HG03045 (cell line): ENCODE results near the gene UBE2Q1.
"Not testable (repeated sequence)": the region's sequence is repeated elsewhere in the genome, so short reads cannot be mapped to it uniquely, and the experiment has no call there.

Experiments
- ATAC-seq: cut with Tn5 transposase; IDR thresholded peaks from one replicate; pipeline ENCODE4 v1.9.1; 2021; ENCODE audit warnings: mild to moderate bottlenecking, moderate library complexity; ENCODE audit not compliant: unreplicated experiment

UBE2Q1 gene

DNA sequence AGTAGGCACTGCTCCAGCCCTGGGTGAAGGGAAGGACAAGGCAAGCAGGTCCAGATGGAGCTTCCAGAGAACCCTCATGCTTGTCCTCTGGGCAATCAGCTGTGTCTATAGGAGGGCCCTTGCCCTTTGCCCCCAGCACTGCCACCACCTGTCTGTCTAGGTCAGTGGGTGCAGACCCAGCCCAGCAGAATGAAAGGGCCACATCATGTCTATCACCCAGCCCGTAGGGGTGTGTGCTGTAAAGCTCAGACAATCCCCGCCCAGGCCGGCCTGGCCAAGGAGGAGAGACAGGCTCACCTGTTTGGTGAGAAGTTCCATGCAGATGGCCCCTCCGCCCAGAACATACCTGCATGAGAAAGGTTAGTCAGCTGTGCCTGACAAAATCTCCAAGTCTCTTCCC is 7.0 kb downstream of the UBE2Q1 start:
- no peak for ATAC-seq

DNA sequence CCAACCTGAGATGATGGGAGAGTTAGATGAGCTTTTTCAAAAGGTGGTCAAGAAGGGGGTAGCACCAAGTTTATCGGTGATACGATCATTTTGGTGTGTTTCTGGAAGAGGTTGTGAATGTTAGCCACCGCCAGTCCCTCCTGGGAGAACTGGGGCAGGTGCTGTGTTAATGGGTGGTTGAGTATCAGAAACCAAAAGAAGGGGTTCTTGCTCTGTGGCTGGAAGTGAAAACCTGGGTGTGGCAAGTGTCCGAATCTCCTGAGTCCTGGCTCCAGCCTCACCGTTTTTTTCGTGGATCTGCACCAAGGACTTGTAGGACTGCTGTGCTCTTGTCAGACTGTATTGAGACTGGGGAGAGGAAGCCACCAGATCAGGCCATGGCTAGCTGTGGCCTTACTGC is 7.8 kb downstream of the UBE2Q1 start:
- ATAC-seq: no peak

DNA sequence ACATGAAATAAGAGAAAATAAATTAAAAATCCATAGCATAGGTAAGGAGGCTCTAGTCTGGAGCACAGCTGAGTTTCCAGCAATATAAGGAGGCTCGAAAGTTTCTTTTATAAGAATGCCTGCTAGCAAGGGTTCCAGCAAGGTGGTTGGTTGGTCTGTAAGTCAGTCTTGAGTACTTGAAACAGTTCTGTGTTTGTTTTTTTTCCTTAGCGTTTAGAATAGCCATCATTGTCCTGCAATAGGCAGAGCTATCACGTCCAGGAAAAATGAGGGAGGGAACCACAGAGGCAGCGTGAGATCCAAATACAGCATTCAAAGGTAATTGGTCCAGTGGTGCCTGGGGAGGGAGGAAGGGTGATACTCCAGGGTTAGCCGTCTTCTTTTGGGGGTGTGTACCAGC is 8.4 kb downstream of the UBE2Q1 start:
- ATAC-seq: no peak

DNA sequence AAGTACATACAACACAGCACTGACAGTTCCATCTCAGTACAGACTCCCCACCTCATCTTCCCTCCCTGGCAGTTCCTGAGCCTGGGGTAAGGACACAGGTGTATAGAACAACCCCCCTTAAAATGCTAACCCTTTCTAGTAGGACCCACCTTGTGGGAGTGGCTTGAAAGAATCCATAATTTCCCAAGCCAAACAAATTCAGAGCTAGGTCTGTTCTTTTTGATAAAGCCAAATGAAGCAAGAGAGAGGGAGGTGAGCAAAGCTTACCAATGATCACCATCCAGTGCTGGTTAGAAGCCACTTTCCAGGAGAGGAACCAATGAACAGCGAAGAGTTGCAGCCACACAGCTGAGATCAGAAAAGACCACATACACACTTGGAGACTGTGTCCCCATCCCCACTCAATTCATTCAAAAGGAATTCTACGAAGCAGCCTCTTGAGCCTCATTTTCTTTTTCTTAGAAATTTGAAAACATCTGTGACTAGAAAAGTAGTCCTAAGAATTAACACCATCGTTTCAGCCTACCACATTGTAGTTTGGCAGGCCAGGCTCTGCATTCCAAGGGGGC is 9.2 kb downstream of the UBE2Q1 start:
- no peak for ATAC-seq

DNA sequence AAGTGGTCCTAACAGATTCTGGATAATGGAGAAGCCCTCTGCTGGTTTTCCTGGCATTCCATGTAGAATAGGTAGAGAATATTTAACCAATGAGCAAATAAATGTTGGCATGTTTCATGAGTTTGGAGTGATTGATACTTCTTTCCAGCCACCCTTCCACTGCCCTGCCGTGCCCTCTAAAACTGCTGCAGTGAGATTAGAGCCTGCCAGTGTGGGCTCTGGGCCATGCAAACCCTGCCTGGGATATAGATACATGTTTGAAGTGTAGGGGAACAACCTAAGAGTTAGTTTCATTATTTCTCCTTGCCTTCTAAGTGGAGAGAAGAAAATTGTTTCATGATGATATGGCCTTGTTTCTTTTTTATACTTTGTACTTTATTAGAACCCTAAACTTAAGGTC is 10.4 kb downstream of the UBE2Q1 start:
- ATAC-seq: no peak

DNA sequence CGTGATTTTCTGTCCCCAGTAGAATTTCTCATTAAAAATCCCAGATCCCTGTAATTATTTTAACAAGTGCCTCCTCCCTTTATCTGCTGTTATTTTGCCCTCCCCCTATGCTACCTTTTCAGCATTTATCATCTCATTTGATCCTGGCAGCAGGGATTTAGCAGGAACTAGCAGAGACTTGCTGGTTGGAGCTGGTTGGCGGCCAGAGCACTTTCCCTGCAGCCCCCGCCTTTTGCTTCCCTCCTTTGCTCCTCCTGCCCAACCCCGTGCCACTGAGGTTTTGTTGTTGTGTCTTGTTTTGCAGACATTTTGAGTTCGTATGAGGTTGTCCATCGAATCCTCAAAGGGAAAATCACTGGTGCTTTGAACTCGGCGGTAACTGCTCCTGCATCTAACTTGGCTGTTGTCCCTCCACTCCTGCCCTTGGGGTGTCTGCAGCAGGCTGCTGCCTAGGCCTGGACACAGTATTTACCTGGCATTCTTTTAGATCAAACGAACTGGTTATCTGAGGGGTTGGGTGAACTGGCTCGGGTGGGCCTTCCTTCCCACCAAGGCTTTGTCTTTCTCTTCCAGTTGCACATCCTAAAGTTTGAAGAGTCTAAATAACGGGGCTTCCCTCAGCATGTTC is 11.2 kb downstream of the UBE2Q1 start:
- no peak for ATAC-seq

DNA sequence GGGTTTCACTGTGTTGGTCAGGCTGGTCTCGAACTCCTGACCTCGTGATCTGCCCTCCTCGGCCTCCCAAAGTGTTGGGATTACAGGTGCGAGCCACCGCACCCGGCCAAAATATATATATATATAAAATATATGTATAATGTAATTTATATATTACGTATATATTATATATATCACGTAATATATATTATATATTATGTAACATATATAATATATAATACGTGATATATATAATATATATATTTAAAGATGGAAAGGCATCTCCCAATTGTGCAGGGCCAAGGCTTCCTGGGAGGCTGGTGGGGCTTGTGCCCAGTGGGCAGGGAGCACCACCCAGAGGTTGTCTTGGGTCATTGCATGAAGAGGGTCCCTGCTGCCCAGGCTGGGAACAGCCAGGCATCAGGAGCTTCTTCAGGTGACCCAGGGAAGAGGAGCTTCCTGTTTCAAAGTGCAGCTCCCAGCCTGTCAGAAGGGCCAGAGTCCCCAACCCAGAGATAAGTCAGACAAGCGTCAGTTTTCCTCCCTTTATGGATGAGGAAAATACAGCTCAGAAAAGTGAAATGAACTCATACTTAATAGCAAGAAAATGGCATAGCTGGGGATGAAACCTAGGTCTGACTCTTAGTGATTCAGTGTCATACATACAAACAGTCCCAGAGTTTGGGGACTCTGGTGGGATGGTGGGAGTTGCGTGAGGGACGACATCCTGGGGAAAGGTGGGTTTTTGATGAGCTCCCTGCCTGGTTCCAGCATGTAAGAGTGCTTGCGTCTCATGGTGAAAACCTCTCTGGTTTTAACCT is 12.0 kb downstream of the UBE2Q1 start:
- ATAC-seq: no peak

DNA sequence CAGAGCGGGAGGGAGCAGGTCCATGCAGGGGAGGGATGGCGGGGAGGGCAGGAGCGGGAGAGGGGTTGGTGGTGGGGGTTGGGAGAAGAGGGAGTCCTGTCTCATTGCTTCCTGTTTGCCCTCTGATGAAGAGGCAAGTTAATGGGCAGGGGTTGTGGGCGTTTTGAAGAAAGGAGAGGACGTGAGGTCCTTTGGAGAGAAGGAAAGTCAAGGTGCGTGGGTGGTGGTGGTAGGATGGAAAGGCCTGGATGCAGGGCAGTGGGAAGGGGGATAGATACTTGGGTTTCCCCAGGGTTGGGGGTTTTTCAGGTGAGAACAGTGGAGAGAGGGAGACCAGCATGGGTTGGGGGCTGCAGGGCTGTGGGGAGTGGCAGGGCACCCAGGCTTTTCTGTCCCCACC is 17.2 kb downstream of the UBE2Q1 start:
- ATAC-seq: no peak

DNA sequence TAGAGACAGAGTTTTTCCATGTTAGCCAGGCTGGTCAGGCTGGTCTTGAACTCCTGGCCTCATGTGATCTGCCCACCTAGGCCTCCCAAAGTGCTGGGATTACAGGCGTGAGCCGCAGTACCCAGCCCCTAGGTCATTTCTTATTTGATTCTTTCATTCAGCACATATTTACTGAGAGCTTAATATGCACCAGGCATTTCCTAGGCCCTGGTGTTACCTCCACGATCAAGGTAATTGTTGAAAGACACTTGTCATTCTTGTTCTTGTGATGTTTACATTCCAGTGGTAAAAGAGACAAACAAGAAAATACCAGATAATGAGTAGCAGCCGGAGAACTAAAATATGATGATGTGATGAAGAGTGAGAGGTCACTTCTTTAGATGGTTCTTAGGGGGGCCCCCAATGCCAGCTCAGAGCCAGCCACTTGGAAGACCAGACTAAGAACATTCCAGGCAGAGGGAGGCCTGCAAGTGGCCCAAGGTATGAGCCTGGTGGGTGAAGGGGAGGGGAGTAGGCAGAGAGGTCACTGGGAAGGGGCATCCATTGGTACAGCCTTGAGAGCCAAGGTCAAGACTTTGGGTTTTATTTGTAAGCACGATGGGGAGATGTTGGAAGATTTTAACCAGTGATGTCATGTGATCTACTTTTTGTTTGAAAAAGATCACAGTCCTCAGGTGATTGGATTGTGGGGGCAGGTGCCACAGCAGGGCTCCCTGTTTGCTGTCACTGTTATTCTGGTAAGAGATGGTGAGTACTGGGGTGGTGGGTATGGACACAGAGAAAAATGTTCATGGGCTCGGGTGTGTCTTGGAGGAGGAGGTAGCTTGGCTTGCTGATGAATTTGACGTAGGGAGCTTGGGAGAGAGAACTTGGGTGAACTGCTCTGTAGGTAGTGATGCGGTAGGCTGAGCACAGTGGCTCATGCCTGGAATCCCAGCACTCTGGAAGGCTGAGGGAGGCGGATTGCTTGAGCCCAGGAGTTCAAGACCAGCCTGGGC is 18.7 kb downstream of the UBE2Q1 start:
- no peak for ATAC-seq

DNA sequence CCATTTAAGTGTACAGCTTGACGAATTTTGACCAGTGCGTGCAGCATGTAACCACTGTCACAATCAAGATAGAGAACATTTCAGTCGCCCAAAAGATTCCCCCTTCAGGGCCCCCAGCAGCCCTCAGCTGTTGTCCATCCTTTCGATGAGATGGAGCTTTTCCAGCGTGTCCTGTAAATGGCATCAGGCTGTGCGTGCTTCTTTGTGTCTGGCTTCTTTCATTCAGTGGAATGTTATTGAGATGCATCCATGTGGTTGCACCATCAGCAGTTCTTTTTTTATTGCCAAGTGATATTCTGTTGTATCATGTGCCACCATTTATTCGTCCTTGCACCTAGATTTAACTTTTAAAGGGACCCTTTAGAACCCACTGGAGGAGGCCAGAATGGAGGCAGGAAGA is 21.9 kb downstream of the UBE2Q1 start:
- no peak for ATAC-seq

DNA sequence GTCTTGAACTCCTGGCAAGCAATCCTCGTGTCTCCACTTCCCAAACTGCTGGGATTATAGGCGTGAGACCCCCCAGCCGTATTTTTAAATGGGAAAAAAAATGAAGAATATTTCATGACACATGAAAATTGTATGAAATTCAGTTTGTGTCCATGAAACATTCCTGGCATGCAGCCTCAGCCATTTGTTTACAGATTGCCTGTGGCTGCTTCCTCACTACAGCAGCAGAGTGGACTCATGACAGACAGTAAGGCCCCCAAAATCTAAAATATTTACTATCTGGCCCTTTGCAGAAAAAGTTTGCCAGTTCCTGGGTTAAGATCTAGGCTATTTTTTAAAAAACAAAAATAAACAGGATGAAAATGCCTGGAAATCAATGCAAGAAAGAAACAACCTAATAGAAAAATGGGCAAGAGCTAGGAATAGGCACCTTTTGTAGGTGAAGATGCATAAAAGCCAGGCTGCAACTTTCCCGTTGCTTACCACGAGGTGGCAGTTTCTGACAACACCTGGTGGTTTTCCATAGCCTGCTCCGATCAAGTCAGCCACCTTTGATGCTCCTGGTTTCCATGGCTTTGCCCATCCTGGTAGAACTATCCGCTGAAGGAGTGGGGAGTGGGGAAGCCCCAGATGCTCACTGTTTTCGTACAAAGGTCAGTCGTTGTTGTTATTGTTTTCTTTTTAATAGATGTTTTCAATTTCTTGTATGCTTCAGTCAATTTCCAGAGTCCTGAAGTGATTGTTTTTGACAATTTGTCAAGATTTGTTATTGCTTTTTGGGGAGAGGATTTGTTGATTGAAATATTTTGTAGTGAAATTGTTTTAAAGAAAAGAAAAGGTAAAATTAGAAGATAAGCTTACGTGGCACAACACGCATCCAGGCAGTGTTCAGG is 24.3 kb downstream of the UBE2Q1 start:
- no peak for ATAC-seq

DNA sequence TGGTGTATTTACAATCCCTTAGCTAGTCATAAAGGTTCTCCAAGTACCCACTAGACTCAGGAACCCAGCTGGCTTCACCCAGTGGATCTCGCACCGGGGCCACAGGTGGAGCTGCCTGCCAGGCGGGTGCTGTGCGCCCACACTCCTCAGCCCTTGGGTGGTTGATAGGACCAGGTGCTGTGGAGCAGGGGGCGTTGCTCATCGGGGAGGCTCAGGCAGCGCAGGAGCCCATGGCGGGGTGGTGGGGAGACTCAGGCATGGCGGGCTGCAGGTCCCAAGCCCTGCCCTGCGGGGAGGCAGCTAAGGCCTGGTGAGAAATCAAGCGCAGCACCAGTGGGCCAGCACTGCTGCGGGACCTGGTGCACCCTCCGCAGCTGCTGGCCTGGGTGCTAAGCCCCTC is 26.5 kb downstream of the UBE2Q1 start:
- ATAC-seq: not testable (repeated sequence)

DNA sequence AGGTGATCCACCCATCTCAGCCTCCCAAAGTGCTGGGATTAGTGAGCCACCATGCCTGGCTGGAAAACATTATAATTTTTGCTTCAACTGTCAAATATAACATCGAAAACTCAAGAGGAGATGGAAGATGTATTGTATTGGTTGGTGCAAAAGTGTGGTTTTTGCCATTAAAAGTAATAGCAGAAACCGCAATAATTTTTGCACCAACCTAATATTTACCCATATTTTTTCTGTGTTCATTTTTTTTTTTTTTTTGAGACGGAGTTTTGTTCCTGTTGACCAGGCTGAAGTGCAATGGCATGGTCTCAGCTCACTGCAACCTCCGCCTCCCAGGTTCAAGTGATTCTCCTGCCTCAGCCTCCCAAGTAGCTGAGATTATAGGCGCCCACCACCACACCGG is 29.2 kb downstream of the UBE2Q1 start:
- ATAC-seq: no peak

DNA sequence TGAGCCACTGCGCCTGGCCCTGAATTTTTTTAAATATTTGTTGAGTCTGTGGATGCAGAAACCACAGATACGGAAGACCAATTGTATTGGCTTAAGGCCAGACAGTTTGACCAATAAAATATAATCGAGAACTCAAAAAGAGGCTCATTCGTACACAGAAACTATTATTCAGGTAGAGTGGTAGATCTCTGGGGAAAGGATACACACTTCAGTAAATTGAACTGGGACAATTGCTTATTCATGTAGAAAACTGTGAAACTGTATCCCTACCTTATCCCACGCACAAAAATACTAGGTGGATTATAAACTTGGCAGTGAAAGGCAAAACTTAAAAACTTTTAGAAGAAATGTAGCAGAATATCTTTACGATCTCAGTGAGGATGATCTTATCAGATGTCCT is 31.3 kb downstream of the UBE2Q1 start:
- no peak for ATAC-seq

DNA sequence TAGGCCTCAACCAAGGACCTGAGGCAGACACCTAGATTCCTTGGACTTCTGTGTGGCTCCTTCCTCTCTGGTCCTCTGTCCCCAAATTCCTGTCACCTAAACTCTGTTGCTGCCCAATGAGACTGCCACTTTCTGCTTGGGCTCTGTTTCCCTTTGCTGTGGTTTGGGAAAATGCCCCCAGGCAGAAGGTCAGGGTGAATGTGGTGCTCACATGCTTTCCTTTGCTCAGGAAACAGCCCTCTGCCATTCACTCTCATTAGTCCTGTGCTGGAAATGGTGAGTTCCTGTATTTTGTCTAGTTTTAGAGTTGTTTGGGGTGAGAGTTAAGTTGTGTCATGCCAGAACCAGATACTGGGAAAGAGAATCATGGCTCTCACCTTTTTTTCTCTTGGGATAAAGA is 33.6 kb downstream of the UBE2Q1 start:
- no peak for ATAC-seq

DNA sequence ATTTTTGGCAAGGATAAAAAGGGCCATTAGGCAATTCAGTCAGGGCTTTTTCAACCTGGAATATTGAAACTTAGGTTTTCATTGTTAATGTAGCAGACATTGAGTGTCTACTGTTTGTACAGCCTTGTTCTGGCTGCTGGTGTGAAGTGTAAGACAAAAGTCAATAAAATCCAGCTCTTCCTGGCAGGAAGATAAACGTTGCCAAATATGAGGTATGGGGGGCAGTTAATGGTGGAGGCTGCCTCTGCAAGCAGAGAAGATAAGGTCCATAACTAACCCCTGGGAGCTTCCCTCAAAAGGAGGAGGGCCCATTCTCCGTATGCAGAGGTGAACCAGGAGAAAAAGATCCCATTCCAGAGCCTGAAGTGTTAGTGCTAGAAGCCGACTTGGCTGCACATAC is 36.8 kb downstream of the UBE2Q1 start:
- ATAC-seq: no peak

DNA sequence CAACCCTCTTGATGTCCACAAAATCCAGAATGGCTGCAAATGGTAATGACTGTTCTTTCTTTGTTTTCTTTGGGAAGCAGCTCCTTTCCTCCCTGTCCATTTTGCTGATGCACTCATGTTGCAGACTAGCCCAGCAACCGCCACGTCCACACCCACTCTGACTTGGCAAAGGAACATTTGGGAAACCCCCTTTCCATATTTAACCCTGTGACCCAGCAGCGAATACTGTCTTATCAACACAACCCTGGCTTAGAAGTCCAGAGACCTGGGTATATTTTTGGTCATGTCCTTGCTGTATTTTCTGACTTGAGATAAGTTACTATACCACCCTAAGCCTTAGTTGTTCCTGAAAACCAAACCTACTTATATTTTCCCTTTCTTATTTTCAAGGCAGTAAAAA is 38.1 kb downstream of the UBE2Q1 start:
- no peak for ATAC-seq

DNA sequence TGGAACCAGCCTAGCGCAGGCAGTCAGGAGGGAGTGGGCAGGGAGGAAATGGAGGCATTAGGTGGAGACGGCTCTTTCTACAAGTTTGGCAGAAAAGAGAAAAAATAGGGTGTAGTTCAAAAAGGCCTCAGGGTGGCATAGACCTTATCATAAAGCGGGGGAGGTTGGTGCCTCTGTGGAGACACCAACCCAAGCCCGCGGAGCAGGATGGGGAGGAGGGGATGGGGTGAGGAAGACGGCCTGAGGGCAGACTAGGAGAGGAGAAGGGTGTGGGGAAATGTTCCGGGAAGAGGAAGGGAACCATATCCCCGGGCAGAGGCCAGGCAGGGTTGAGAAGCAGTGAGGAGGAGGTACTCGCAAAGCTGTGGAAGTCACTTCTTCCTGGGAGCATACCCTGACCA is 38.9 kb downstream of the UBE2Q1 start:
- ATAC-seq: no peak

DNA sequence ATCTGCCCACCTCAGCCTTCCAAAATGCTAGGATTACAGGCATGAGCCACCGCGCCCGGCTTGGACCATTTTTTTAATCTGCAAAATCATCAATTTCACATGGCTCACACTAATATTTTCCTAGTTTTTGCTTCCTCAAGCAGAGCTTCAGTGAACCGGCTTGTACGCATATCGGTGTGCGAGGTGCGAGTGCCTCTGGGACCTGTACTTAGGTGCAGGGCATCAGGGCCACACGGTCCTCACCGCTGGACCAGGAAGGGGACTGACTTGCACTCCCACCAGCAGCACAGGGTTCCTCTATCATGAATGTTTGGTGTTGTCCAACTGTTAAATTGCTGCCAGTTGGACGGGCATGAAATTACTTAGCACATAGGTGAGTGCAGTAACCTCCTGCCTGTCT is 40.8 kb downstream of the UBE2Q1 start:
- no peak for ATAC-seq

DNA sequence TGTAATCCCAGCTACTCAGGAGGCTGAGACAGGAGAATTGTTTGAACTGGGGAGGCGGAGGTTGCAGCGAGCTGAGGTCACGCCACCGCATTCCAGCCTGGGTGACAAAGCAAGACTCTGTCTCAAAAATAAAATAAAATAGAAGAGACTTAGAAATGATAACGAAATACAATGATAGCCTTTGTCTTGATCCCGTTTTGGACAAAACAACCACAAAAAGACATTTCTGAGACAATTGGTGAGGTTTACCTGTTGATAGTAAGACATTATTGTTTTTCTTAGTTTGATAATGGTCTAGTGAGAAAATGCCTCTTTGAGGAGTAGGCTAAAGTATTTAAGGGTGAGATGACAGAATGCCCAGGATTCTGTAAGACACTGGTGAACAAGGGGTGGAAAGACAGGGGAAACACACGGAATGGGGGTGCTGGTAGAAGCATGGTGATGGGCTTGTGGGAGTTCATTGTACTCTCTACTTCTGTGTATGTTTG is 44.4 kb downstream of the UBE2Q1 start:
- no peak for ATAC-seq
